ENCODE data around the gene CCHCR1. TPM values are rescaled to one million over a fixed set of nuclear protein-coding genes. Genes with fewer than 3 reads are reported as not detected.

Gene CCHCR1
- total and polyA plus RNA-seq, 9 of the 15 experiments (the other 6 are each of a cell fraction or from before 2014, with no cell fraction given), result 1.2 to 47.3 (median 32.0) TPM

- BruUV-seq (replicated peaks), result no TSS peak
- DNase-seq (ENCODE audit: extremely low read depth in 1 of 4, low spot score in 3 of 4) (no peak), FAIRE-seq (no peak), ATAC-seq (no peak)
- H3K27me3 ChIP-seq (ENCODE audit: control insufficient read depth in 2 of 2, insufficient read depth in 2 of 2, low read length in 2 of 2), result no peaks in the 10 kb centered on the region; a peak in 1 of 5 replicates
- H3K9me3 ChIP-seq (replicated peaks; ENCODE audit: control insufficient read depth, insufficient read depth, low read depth, low read length), result no peaks in the 10 kb centered on the region
- ChIA-PET POLR2A (interaction anchor here (0.6 kb wide), 1 partner anchor 539 kb away, joined by 3 read pairs; no protein-coding TSS in a partner anchor), CTCF (ENCODE audit: low intra/inter-chr PET ratio) (interaction anchor here (1.5 kb wide), 1 partner anchor 48 kb away, joined by 4 read pairs; no protein-coding TSS in a partner anchor)
- no peaks in the 10 kb centered on the region; the same call in 1 of the 2 replicates for H4K20me1 ChIP-seq (replicated peaks; ENCODE audit: control insufficient read depth, insufficient read depth, low read length)
- no peaks in the 10 kb centered on the region for H3K9me1 ChIP-seq (ENCODE audit: control insufficient read depth, insufficient read depth, low read length)
- intact Hi-C loops (cut with micrococcal nuclease), result no loop called here
- H2AFZ ChIP-seq (ENCODE audit: low read depth, low read length), result no peak overlapping the region
- no peak overlapping the region for H3K4me2 ChIP-seq (ENCODE audit: insufficient read depth, low read length)
- in situ Hi-C loops (cut with MboI), result no loop called here
- no peaks in the 10 kb centered on the region for H3K79me2 ChIP-seq (ENCODE audit: control insufficient read depth, insufficient read depth, low read length)
- peaks cover 42% of the 10 kb centered on the region; the same call in 2 of the 3 replicates for H3K36me3 ChIP-seq (ENCODE audit: control insufficient read depth, insufficient read depth, low read length)
- WGBS (ENCODE audit: insufficient coverage, low coverage, missing lambda C conversion rate), result 83% methylated on average over 11 of the region's 11 CpGs
- peak overlapping the region in 1 of 2 experiments; percentile 48; a peak in 1 of 4 replicates for H3K9ac ChIP-seq (ENCODE audit: insufficient read depth in 1 of 2, low read depth in 2 of 2, low read length in 2 of 2)
- no peak overlapping the region for H3K27ac ChIP-seq (ENCODE audit: extremely low read depth, low read depth, low read length)
- no peak overlapping the region for H3K4me3 ChIP-seq
- peaks cover 0 to 5% of the 10 kb centered on the region in 2 experiments; a peak in 3 of 5 replicates for H3K4me1 ChIP-seq (replicated peaks in 1 of 2; ENCODE audit: control insufficient read depth in 2 of 2, insufficient read depth in 2 of 2, low read length in 2 of 2)
- TF ChIP-seq ZNF318 (IDR thresholded peaks at IDR 0.05; ENCODE audit: borderline replicate concordance in 1 of 2, low read depth in 1 of 2) (no peak), SP1 (CRISPR knock-in tag; IDR thresholded peaks at IDR 0.05) (no peak), ZNF3 (CRISPR knock-in tag; IDR thresholded peaks at IDR 0.05) (no peak), TAF9B (IDR thresholded peaks at IDR 0.05; ENCODE audit: partially characterized antibody) (no peak), NFE2L1 (tag; IDR thresholded peaks at IDR 0.05; ENCODE audit: borderline replicate concordance, low read depth) (no peak), MECOM (CRISPR knock-in tag; IDR thresholded peaks at IDR 0.05) (no peak)
These were observed 14.5 kb downstream of the CCHCR1 start for GRCh38 chr6:31143148-31143547.
